GM21526 (cell line): ENCODE results near the gene SETD7.

Experiments
- ATAC-seq: cut with Tn5 transposase; IDR thresholded peaks from one replicate; pipeline ENCODE4 v1.9.1; 2021; ENCODE audit warnings: moderate library complexity; ENCODE audit not compliant: unreplicated experiment, low FRiP score

SETD7 gene

DNA sequence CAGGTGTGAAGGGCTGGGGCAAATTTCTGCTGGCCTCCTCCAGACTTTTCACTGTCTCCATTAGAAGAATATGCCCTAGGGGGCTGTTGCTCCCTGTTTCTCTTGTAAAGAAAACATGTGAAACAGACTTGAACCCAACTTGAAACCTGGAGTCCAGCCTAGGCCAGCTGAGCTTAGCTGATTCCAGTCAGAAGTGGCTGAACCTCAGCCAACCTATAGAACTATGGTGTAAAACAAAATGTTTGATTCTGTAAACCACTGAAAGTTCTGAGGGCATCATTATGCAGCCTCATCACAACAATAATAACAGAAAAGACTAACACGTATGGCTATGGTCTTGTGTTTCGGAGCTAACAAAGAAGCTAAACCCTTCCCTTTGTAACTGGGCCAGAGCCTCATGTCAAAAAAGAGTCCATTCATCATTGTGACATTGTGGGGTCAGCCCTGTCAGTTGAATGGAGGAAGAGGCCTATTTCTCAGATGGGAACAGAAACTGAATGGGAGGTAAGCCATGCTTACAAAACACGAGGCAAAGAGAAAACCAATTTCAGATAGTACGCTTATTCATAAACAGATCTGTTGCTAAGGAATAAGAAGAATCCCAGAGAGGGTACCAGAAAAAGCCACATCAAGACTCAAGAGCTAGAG is 34.1 kb downstream of the SETD7 start:
- ATAC-seq, result no peak

DNA sequence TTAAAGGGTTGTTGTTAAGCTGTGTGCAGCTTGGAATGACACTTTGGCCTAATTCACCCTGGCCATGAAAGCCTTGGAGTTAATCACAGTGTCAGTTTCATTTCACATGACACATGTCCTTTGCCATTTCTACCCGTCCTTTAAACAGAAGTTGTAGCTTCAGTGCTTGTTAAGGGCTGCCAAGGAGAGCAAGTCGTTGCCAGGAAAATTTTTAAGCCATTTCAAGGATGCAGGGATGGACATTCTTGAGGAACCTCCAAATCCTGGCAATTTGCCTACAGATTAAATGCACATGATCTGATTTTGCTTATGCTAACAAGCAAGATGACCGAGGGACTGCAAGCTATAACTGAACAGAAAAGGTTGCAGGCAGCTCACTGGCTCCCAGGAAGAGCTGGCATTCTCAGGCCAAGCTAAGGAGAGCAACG is 40.5 kb downstream of the SETD7 start:
- no peak for ATAC-seq

DNA sequence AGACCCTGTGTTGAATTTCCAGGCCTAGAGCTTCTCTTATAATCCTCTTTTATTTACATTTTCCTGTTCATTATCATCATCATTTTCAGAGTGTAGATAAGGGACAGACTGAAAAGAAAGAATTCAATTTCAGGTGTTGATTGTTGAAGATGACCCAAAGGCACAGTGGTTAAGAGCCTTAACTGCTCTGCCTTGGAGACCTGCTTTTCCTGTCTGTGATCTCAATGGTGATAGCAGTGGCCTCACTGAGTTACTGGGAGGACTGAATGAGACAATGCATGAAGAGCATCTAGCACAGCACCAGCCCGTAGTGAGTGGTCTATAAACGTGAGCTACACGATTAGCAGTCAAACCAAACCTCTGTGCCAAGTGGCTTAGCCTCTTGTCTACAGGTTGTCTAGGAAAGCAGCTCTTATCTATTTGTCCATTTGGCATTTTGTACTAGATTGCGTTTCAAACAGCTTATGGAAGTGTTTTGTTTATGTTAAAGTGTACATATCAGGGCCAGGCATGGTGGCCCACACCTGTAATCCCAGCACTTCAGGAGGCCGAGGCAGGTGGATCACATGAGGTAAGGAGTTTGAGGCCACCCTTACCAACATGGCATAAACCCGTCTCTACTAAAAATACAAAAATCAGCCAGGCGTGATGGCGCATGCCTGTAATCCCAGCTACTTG is 41.5 kb downstream of the SETD7 start:
- no peak for ATAC-seq

GRCh38 chr4:139511320-139511719 is 44.7 kb downstream of the SETD7 start:
- ATAC-seq, result no peak

DNA sequence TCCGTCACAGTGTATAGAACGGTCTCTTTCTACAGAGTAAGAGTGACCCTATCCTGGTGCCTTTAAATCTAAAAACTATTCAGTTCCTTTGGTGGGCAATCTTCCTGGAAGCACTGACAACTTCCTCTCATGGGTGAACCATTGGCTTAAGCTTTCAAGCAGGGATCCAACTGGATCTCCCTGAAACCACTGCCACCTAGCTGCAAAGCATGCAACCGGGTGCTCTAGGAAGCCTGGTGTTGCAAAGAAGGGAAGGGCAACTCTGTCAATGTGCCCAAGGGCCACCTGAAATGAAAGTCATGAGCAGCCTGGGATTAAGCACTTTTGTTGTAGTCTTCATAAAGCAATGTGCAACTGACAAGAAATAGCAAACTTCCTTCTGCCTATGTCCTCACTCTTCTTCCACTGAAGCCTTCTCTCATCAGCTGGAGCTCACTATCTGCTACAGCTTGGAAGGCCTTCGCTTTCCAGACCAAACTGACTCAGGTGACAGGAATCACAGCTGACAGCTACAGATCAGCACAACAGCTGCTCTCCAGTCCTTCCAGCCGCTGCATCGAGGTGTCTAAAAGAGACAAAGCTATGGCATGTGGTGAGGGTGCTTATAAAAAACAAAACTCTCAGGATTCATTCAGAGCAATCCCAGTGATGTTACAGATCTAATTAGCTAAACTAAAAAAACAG is 46.1 kb downstream of the SETD7 start:
- no peak for ATAC-seq

DNA sequence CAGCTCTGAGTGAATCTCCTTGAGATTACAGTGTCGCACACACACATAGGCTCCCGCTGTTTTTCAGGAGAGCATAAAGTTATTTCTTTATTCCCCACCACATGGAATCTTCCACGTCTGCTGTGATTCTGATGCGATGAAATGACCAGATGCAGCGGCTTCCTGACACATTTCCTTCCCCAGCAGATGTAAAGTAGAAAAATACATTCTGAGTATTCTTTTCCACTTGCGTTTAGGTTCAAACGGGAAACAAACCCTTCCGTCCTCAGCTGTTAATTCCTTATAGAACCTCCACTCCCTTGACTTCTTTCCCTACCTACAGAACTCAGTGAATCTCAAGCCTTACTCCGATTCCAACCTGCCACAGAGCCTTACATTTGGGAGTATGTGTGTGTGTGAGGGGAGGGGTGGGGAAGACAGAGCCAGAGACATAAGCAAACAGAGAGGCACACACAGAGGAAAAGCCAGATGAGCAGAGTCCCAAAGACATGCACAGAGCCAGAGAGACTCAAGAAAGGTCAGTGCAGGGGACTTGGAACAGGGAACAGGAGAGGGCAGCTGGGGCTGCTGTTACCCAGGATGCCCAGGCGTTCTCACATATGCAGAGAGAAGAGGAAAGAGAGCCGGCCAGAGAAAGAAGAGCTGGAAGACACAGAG is 47.3 kb downstream of the SETD7 start:
- no peak for ATAC-seq

DNA sequence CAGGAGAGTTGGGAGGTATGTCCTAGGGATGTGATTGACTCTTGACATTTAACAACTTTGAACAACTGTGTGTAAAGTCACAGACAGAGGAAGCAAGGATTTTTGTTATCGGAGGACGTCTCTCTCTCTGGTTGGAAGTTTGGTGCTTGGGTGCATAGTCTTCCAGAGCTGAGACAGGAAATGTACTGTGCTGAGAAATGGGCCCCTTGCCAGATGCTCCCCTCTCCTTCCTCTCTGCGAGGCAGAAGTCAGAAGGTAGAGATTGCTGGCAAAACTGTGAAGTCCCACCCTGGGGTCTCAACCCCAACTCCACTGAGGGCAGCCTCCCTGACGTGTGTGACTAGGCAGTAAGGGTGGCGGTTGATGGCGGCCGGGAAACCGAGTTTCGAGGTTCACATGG is 49.2 kb downstream of the SETD7 start:
- ATAC-seq, result no peak

GRCh38 chr4:139503622-139504166 is 52.3 kb downstream of the SETD7 start:
- ATAC-seq, result no peak

DNA sequence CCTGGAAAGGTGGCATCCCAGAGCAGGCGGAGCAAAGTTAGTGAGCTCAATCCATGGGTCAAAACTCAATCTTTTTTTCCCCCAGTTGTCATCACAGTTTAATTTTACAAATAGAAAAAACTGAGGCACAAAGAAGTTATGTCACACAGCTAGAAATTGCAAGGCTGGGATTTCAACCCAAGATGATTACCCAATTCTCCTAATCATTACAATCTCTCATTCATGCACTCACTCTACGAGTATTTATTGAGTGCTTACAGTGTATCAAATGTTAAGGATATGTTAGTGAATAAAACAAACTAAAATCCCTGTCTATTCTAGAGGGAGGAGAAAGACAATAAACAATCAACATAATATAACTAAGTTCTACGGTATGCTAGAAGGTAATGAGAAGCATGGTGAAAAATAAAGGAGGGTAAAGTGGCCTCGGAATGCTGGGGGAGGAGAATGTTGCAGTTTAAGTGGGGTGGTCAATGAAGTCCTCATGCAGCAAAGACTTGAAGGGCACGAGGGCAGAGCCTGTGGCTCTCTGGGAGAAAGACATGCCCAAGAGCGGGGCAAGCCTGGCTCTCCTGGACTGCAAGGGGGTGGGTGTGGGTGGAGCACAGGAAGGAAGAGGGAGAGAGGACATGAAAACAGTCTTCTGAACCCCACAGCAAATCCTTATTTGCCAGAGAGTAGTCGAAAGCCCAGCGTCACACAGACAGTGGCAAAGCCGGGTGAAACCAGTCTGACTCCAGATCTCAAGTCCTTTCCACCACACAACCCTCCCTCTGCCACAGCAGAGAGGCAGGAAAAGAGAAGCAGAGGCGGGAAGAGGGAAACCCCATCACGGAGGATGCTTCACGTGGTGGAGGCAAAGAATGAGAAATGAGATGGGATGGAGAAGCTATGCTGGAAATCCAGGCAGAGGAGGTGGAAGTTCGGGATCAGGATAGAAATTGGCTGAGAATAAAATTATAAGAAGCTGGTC is 53.8 kb downstream of the SETD7 start:
- ATAC-seq, result no peak

- ATAC-seq, result no peak
Measured at GRCh38 chr4:139501527-139501926, 54.5 kb downstream of the SETD7 start.

GRCh38 chr4:139501117-139501516 is 54.9 kb downstream of the SETD7 start:
- no peak for ATAC-seq

DNA sequence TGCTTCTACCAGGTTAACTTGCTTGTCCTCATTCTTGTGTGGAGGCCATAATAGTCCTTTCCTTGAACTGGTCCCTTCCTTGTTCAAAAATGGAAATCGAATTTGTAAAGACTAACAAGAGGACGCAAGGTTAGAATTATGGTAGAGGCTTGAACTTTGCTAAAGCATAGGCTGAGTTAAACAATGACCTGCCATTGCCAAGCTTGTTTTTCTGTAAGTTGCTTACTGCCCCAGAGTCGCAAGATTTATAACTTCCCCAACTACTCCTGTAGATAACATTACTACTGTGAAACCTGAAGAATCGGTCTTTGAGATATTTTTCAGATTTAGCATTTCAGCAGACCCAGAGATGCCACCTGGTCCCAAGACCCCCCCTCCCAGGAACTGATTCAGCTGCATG is 56.8 kb downstream of the SETD7 start:
- no peak for ATAC-seq

DNA sequence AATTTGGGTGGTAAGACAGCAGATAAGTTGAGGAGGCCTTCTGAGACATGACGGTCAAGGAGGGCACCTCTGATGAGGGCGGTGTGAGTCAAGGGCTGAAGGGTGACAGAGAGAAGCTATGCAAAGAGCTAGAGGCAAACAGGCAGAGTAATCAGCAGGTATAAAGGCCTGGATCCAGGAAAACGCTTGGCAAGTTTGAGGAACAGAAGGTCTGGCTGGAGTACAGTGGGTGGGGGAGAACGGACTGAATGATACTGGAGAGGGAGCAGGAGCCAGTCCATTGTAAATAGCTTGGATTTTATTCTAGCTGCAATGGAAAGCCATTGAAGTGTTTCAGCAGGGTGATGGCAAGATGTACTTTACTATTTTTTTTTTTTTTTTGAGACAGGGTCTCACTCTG is 62.8 kb downstream of the SETD7 start:
- no peak for ATAC-seq

DNA sequence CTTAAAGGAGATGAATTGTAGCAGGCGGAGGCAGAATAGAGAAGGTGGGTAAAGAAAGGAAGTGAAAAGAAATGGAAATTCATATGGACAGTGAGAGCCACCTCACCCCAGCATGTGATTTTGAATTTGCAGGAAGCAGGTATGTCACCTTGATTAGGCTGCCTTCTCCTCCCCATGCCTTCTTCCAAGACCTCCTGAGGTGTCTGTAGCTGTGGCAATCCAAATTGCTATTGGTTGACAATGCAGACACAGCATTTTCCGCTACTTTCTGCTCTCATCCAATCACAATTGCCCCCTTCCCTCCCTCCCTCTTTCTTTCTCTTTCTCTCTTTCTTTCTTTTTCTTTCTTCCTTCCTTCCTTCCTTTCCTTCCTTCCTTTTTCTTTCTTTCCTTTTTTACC is 63.6 kb downstream of the SETD7 start:
- ATAC-seq, result no peak

GRCh38 chr4:139489638-139490037 is 66.4 kb downstream of the SETD7 start:
- no peak for ATAC-seq

DNA sequence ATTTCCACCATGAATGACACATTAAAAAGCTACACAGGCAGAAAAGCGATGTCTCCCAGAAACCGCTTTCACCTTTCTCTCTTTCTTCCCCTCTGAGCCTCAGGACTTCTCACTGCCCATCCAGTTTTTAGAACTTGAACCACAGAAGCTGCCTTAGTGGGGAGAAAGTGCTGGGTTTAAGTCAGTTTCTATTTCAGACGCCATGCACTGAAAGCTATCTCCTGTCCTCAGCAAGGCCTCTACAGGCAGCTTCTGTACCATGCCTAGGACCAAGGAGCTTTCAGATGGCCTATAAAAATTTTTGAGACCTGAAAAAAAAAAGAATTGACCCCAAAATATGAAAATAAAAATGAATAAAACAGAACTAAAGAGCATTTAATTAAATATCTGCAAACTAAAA is 67.6 kb downstream of the SETD7 start:
- no peak for ATAC-seq

DNA sequence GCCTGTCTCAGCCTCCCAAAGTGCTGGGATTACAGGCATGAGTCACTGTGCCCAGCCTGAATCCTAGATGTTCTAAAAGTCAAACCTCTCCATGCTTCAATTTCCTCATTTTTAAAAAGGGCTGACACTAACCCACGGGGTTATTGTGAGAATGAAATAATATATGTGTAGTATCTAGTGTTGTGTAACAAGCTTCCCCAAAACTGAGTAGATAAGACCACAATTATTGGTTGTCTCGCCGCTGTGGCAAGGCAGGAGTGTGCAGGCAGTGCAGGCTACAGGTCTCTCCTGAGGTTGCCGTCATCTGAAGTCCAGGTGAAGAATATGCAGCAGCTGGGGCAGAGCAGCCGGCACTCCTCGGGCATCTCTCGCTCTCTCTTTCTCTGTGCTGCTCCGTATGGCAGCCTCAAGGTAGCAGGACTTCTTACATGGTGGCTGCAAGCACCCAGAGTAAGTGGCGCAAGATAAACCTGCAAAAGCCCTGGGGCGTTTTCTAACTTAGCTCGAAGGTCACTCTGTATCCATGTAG is 71.2 kb downstream of the SETD7 start:
- no peak for ATAC-seq

- ATAC-seq, result no peak
Measured at GRCh38 chr4:139483000-139483399, 73.0 kb downstream of the SETD7 start.

GRCh38 chr4:139481465-139481864 is 74.6 kb downstream of the SETD7 start:
- no peak for ATAC-seq

GRCh38 chr4:139476363-139476762 is 79.7 kb downstream of the SETD7 start:
- no peak for ATAC-seq
